Activated T-helper 1 cell treated with Interleukin-2 at 50 U/mL for 16 hours (primary cell): ENCODE results near the gene MGMT.

ENCODE experiments used
- DNase-seq: peaks from one replicate; pipeline ENCODE4 v3.0.0-alpha.2; 2020; ENCODE audit warnings: low read depth

Gene MGMT

DNA sequence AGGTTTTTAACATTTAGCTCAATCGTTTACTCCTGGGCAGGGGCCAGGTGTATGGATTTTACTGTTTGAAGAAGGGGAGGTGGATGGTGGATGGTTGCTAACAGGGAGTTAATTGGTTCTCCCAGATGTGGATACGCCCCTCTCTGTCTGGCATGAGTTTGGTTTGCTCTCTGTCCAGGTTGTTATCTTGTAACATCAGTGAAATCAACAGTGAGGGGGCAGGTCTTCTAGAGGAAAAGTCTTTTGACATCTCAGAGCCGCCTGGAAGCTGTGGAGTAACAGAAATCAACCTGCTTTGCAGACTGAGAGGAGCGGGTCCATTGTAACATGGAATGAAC lies 243.4 kb downstream of the MGMT start:
- no peak for DNase-seq

DNA sequence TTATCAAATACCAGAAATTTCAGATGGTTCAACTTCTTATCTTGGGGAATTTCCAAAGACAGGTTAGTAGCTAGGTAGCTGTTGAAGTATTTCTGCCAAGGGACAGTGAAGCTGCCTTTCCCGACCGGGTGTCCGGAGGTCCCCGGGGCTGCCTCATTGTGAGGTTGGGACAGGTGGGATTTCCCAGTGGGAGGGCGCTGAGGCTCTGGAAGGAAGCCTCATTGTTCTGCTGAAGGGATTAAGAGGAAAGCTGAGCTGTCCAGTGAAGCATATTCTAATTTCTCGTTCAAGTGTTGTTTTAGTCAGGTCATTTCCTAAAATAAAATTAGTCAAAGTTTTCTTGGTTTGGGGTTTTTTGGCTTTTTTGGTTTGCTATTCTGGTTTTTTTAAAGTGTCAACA lies 244.2 kb downstream of the MGMT start:
- no peak for DNase-seq

DNA sequence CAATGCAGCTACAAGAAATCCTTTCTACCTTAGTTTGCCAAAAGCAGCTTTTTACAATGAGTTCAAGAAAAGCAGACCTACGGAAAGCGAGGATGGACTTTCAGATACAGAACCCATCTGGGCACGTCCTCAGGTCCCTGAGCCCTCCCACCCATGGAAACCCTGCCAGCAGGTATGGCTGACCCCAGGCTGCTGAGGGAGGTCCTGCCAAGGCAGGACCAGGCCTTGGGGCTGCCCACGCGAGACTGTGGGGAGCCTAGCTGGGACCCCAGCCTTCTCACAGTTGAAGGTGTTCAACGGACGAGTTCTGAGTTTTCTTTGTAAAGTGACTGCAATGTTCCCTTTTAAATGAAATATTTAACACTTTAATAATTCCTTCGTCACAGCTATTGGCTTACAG lies 245.0 kb downstream of the MGMT start:
- DNase-seq = no peak

DNA sequence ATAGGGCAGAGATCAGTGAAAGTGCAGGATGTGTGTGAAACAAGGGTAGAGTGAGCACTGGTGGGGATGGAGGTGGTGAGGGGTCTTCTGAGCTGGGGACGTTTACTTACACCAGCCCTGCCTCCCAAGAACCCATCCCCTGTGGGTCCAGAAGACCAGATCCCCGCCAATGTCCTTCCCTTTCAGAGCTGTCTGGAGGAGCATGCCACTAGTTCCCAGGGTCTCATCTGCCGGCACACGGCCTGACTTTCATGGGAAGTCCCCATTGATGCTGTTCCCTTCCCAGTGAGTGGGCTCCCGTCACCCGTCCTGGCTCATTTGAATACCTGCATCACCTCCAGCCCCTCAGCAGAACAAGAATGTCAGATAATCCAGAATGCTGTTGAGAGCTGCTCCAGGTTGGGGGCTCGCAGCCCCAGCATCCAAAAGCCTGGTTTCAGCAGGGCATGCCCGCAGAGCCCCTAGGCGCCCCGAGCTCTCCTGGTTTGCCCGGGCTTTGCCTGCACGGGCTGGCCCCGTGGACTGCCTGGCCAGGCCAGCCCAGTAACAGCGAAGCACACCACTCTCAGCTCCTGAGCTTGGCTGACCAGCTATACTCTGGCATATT lies 246.7 kb downstream of the MGMT start:
- no peak for DNase-seq

DNA sequence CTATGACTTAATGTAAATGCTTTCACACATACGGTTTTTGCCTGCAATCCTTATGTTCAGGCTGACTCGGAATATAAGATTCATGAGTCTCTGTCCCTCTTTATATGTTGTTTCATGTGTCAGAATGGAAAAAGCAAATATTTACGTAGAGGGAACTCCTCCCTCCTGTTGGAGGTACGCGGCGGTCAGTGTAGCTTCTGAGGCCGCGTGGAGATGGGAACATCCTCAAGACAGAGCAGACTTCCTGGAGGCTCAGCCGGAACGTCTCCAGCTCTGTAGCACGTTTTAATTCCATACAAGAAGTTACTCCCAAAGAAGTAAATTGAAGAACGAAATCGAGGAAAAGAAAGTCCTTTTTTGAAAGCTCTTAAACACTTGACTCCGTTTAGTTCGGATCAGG lies 248.8 kb downstream of the MGMT start:
- no peak for DNase-seq

DNA sequence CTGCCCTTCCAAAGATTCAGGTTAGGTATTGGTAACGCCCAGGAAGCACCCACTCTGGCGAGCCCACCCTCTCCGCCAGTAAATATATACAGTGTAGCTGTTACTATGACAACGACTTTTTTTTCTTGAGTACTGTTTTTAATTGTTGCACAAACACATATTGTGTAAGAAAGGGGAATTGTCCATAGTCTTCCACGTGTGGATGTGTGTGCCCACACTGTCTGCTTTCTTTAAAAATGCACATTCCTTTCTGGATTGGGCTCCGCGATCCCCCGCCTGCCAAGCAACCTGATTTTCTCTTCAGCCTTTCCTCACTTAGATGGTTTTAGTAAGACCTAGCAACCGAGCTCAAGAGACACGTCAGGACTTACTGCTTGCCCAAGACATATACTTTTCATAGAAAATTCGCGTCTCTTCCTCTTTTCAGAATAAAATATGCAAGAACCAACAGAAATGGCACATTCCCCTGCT lies 249.2 kb downstream of the MGMT start:
- no peak for DNase-seq

DNA sequence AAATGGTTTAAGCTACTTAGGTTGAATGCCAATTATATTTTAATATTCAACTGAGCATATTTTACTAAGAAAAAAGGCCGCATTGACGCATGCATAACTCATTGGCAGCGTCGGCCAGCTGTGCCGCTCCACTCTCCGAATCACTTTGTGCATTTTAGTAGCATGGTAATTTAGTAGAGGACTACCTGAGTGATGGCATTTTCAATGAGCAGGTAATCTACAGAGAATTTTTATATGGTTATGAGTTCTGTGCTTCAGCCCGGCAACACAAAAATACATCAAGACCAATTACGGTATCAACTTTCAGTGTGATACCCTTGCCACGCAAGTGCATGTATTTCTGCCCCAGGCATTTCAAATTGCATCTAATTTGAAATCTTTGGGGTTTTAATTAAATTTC lies 249.8 kb downstream of the MGMT start:
- DNase-seq = no peak

DNA sequence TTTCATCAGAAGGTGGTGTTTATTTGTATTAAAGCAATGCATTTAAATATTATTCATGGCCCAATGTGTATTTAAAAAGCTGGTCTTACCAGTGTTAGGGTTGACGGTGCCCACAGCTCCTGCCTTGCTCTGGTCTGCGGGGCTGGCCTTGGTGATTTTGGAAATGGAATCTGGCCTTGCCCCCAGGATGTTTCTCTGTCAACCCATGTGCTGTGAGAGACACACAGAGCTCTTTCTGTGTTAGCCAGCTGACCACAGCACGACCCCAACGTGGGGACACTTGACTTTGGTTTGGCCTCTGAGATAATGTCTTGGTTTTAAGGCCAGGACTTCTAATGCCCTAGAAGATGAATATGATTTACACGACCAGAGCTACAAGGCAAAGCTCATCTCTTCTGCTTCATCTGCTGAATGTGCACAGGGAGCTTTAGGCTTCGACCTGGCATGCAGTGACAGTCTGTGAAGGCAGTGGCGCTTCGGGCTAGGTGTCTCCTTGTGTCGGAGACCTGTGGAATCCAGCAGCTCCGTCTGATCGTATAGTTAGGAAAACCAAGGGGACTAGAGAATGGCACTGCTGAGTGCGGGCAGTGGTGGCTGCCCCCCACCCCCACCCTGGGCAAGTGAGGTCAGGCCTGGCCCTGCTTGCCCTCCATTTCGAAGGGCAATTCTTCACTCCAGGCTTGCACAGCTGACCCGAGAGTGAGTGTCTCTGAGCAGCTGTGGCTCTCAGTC lies 250.9 kb downstream of the MGMT start:
- no peak for DNase-seq

DNA sequence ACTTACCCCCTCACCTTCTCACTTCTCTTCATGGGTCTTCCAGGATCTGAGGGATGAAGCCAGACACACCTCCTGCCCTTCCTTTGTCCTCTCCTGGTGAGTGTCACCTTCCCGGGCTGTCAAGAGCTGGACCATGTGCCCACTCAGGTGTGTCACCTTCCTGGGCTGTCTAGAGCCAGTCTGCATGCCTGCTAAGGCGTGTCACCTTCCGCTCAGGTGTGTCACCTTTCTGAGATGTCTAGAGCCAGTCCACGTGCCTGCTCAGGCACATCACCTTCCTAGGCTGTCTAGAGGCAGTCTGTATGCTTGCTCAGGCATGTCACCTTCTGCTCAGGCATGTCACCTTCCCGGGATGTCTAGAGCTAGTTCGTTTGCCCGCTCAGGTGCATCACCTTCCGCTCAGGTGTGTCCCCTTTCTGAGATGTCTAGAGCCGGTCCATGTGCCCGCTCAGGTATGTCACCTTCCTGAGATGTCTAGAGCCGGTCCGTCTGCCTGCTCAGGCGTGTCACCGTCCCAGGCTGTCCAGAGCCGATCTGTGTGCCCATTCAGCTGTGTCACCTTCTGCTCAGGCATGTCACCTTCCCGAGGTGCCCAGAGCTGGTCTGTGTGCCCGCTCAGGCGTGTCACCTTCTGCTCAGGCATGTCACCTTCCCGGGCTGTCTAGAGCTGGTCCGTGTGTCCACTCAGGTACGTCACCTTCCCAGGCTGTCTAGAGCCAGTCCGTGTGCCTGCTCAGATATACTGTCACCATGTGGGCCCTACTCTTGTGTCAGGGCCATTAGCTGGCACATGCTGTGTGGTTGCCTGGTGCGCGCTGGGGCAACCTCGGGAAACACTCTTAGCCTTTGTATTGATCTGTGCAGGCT lies 251.7 kb downstream of the MGMT start:
- DNase-seq = no peak

DNA sequence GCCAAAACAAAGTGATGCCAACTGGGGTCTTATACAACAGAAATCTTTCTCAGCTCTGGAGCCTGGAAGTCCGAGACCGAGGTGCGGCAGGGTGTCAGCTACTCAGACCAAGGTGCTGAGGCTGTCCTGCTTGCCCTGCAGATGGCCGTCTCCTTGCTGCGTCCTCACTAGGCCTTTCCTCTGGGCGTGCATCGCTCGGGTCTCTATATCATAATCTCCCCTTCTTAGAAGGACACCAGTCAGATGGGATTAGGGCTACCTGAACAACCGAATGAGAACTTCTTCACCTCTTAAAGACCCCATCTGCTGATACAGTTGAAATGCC lies 252.3 kb downstream of the MGMT start:
- no peak for DNase-seq

DNA sequence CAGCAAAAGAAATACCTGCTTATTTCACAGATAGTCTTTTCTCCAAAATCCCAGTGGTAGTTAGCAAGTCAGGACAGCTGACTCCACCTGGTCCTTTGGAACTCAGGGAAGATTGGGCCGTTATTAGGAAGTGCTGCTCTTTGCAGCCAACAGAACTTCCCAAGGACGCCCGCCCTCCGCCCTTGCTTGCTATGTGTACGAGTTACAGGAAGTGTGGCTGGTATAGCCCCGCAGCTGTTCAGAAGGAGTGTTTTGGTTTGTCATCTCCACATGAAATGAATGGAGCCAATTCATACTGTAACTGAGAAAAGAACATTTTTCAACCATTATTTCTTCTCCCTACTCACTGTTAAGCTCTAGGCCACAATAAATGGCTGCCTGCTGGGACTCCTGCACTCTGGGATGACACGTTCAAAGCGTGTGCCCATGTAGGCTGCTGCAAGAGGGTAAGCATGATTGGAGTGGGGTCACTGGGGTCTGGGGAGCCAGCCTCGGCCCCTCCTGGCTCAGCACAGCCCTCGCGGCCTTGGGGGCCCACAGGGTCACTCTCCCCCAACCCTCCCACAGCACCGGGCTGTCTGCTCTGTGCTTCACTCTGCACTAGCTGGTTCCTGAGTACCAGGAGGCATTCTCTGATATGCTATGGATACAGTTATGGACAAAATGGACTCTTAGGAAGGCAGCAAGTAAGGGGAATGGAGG lies 253.0 kb downstream of the MGMT start:
- no peak for DNase-seq

DNA sequence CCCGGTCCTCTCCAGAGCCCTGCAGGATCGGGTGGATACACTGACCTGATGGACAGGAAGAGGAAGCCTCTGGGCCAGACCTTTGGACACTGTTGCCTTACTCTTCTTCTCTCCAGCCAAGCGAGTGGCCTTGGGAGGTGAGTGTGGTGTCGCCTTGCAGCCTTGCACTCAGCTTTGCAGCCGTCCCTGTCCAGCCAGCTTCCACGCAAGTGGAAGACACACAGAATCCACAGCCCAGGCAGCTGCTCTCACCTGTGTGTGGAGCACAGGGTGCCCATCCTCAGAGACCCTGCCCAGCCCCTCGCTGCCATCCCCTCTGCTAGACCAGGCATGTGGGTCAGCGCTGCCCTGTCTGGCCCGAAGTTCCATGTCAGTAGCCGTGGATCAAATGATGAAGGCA lies 258.0 kb downstream of the MGMT start:
- no peak for DNase-seq

DNA sequence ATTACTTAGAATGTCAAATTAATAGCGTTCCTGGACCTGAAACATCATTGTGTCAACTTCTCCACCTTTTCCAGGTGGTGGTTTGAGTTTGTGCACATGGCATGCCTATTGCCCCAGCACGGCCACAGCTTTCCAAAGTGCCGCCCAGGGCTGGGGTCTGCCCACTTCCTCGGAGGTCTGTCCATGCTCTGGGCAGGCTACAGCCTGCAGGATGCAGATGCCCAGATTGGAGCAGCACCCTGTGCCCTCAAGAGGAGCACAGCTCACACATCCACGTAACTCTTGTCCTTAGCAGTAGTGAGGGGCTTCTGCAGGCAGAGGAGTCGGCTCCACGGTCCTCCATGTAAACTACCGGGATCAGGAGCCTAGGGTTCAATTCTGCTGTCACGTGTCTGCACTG lies 258.4 kb downstream of the MGMT start:
- DNase-seq = no peak

DNA sequence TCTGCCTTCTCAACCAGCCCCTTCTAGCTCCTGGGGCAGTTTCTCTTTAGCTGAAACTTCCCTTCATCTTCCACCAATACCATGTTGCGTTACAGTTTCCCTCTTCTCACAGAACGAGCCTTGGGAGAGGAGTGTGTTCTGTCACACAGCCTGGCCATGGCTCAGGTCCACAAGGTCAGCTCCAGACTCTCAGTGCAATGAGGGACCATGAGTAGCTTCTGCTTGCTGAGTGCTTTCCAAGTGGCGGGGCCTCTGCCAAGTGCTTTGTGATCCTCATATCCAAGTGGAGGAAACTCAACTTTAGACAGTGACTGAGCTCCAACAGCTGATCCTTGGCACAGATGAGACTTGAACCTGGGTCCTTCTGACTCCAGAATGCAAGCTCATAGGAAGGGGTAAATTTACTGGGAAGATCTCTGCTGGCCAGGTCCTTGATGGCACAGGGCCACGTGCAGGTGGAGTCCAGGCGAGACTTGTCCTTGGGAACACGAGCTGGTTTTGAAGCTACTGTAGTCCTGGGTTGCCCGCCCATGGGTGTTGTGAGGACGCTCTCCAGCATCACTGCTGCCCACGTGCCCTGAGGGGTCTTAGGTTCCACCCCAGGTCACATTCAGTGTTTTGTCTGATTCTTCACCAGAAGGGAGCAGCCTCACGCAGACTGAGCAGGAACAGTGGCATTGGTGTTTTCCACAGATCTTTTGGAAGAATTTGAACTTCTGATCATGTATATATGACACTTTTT lies 259.0 kb downstream of the MGMT start:
- DNase-seq = no peak

DNA sequence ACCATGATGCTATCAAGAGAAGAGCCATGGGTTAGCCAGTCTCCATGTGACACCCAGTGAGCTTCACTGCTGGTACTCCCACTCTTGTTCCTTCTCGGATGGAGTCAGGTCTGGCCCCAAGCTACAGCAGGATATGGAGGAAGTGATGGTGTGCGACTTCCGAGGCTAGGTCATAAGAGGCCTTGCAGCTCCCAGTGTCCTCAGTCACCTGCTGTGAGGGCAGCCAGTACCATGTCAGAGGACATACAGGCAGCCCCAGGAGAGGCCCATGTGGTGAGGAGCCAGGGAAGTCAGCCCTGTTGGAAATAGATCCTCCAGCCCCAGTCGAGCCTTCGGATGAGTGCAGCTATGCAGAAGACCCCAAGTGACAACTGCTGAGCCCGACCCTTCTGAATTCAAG lies 260.0 kb downstream of the MGMT start:
- DNase-seq = no peak

DNA sequence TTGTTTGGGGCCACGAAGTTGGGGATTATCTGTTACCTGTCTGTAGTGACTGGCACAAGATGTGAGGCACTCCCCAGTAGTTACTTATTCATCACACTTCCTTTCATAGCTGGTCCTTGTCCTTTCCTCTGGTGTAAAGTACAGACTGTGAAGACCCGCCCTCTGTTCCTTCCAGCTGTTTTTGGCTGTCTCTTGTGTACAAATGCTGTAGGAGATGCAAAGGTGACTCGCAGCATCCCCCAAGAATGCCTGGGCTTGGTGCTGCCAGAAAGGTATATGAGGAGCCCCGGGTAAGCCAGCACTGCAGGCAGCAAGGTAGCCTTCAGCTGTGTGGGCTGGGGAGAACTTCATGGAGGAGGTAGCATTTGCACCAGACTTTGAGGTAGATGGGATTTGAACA lies 260.5 kb downstream of the MGMT start:
- DNase-seq = no peak

DNA sequence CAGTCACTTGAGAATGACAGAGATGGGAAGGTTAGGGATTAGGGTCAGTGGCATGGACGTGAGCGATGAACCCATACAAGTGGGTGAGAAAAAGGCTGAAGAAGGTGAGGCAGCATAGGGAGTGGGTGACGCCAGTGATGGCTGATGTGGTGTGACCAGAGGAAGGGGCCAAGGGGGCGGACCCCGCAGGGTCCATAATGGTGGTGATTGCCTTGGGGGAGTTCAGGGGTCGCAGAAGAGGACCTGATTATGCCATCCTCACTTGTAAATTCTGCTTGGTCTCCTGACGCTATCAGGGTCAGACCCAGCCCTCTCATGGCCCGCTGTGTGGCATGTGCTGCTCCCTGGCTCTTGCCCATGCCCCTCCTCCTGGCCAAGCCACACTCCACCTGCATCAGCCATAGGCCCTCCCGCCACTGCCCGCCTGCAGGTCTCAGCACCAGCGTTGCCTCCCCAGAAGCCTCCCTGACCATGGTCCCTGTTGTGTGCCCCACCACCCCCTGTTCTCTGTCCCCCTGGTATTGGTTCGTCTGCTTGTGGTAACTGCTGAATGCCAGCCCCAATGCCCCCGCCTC lies 261.3 kb downstream of the MGMT start:
- DNase-seq = no peak

DNA sequence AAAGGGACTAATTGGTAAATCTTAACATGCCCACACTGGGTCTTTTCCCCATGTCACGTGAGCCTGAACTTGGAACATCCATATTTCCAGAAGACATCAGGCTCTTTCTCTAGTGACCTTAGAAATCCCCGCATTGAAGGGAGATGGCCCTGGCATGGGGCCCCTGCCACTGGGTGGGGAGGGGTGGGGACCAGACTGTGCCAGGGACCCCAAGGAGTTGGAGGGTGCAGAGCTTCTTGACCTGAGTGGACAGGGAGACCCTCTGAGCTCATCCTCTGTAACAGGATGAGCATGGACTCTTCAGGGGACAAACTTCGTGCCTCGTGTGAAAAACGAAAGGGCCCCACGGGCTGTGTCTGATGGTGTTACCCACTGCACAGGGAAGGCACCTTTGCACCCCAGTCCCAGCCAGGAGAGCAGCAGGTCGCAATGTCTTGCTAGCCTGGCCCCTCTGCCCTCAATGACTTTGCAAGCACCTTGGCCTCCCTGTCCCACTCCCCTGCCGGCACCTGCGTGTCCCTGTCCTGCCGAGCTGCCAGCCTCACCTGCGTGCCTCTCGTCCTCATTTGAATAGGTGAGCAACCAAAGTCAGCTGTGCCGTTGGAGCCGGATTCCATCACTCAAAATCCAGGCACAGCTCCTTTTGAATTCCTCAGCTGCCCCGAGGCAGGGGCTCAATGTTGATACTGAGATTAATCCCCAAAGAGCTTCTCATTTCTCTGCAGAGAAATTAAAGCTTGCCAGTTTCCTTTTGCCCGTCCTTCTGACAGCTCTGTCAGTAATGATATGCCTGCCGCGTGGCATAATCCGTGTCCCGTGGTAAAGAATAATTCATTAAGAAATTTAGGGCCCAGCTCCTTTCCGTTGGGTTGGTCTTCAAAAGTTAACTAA lies 262.1 kb downstream of the MGMT start:
- DNase-seq = no peak

DNA sequence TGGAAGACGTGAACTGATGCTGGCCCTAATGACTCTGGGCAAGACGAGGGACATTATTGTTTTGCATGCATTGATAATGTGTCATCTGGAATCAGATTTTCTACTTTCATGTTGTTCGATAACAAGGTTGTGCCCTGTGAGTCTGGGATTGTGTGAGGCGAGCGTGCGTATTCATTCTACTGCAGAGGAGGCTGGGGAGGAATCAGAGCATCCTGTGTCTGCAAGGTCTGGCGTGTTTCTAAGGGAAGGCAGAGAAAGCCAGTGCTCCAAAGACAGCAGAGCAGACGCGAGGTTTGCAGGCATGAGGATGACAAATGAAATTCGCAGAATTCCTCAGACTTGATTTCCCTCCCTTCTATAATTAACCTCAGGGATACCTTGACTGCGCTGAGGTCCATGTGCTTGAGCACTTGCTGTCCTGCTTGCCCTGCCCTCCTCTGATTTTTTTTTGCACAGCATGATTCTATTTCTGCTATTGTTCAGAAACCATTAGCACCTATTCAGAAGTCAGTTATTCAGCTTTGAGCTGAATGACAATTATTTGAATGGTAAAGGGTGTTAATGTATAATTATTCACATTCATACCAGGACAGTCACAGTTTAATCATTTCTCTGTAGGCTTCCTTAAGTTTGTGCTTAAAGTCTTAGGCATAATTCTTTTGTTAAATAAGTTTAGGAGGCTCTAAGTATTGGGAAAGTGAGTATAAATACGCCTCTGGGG lies 263.4 kb downstream of the MGMT start:
- DNase-seq = no peak

DNA sequence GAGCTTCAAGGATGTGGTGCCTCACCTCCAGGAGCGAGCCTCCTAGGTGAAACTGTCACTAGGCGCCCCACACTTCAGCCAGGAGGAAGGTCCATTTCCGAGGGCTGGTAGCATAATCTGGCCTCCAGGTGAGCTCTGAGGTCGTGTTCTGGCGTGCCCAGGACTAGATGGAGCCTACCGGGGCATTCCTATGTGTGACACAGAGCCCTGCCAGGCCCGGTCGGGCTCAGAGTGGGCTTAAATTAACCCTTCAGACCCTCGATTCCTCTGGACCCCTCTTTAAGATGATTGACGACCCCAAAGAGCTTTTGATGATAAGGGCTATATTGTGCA lies 263.9 kb downstream of the MGMT start:
- DNase-seq = no peak
